CD4-positive, alpha-beta memory T cell (primary cell): ENCODE measurements around the gene NIPAL3. TPM values are rescaled to one million over a fixed set of nuclear protein-coding genes. Genes with fewer than 3 reads are reported as not detected.
"Not testable (repeated sequence)": the region's sequence is repeated elsewhere in the genome, so short reads cannot be mapped to it uniquely, and the experiment has no call there.

Experiments
- CTCF ChIA-PET: fragments of 350-600 bp; sonication (Branson Sonifier 250); formaldehyde crosslinking; loops from one replicate; lab custom pipeline; 2021; ENCODE audit warnings: inconsistent platforms; ENCODE audit not compliant: partially characterized antibody; lab: Charles Lee
- POLR2A ChIA-PET: fragments of 350-600 bp; sonication (Branson Sonifier 250); formaldehyde crosslinking; loops from one replicate; lab custom pipeline; 2021; ENCODE audit not compliant: partially characterized antibody; lab: Charles Lee
- DNase-seq, 5 donors: peaks; one replicate each; pipeline versions ENCODE4 v3.0.0 to v3.0.0-alpha.2; 2020 to 2022; ENCODE audit warnings: mixed read lengths in 1 of 5
- H3K27ac ChIP-seq: one replicate; pipeline ENCODE4 v1.7.0; 2013; ENCODE audit warnings: low read depth, low read length
- H3K27me3 ChIP-seq: 2 replicates; pipeline ENCODE4 v1.7.0; 2013; ENCODE audit warnings: mild to moderate bottlenecking, low read length, moderate library complexity; ENCODE audit not compliant: insufficient read depth
- H3K36me3 ChIP-seq: 2 replicates; pipeline ENCODE4 v1.7.0; 2013; ENCODE audit warnings: mild to moderate bottlenecking, low read length, moderate library complexity; ENCODE audit not compliant: insufficient read depth
- H3K4me1 ChIP-seq: 2 replicates; pipeline ENCODE4 v1.7.0; 2013; ENCODE audit warnings: mild to moderate bottlenecking, low read length, moderate library complexity; ENCODE audit not compliant: insufficient read depth
- H3K4me3 ChIP-seq, 2 donors: one replicate each; pipeline ENCODE4 v1.7.0; 2013; ENCODE audit warnings: low read length in 2 of 2, mild to moderate bottlenecking in 1 of 2
- H3K9me3 ChIP-seq, 2 donors: one replicate each; pipeline ENCODE4 v1.7.0; 2013; ENCODE audit warnings: low read length in 2 of 2, control low read depth in 1 of 2; ENCODE audit not compliant: control insufficient read depth in 1 of 2
- H3K27ac Mint-ChIP-seq, 7 donors: one replicate each; pipeline ENCODE4 v1.8.0; 2020 to 2021; ENCODE audit warnings: mixed read lengths in 7 of 7, mild to moderate bottlenecking in 6 of 7, inconsistent platforms in 3 of 7, moderate library complexity in 3 of 7
- H3K27me3 Mint-ChIP-seq, 2 donors: one replicate each; pipeline ENCODE4 v1.8.0; 2020 to 2021; ENCODE audit warnings: mixed read lengths in 2 of 2
- H3K36me3 Mint-ChIP-seq, 2 donors: one replicate each; pipeline ENCODE4 v1.8.0; 2020 to 2021; ENCODE audit warnings: mixed read lengths in 2 of 2, inconsistent platforms in 1 of 2, mild to moderate bottlenecking in 1 of 2
- H3K4me1 Mint-ChIP-seq, 4 donors: one replicate each; pipeline ENCODE4 v1.8.0; 2020 to 2021; ENCODE audit warnings: mixed read lengths in 4 of 4, mild to moderate bottlenecking in 1 of 4
- H3K4me3 Mint-ChIP-seq, 8 donors: one replicate each; pipeline ENCODE4 v1.8.0; 2020 to 2021; ENCODE audit warnings: mixed read lengths in 8 of 8, mild to moderate bottlenecking in 7 of 8, moderate library complexity in 6 of 8, inconsistent platforms in 3 of 8
- H3K9me3 Mint-ChIP-seq, 8 donors: one replicate each; pipeline ENCODE4 v1.8.0; 2020 to 2021; ENCODE audit warnings: mixed read lengths in 8 of 8, mild to moderate bottlenecking in 5 of 8, inconsistent platforms in 3 of 8, moderate library complexity in 1 of 8
- intact Hi-C: fragments of 100-400 bp; cut with micrococcal nuclease; formaldehyde crosslinking; loops from one replicate; pipeline ENCODE4 v1.15.1; 2023
- polyA plus RNA-seq, 2 donors: library from polyadenylated mRNA; unstranded; fragments of 300-500 nt; fragmentation: Illumina TruSeq; gene quantifications; one replicate each; pipeline ENCODE4 v1.2.3, GENCODE V29; 2021
- total RNA-seq, 2 experiments: library from RNA; stranded (reverse); gene quantifications; one replicate each; pipeline ENCODE4 v1.2.3, GENCODE V29; 2021

NIPAL3 gene
- total and polyA plus RNA-seq, 4 experiments from 2014 or later, result 52.8 to 88.6 (median 63.8) TPM

DNA sequence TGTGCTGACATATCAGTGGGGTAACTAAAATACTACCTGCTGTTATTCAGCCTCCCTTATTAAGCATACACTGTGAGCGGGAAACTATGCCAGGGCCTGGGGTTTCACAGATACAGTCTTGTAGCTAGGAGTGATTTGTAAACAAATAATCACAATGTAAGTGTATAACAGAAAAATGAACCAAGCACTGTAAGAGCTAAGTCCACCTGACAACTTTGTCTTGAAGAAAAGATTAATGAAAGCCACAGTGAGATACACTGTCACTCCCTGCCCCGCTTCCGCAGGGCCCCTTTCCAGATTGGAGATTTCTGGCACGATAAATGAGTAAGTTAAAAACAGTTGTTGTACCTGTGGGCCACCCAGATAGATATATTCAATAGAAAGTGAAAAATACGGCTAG, 91.8 kb downstream of the NIPAL3 start:
- ChIA-PET CTCF (interaction anchor here (0.6 to 5.8 kb wide), 12 partner anchors 9 to 114 kb away, joined by 3 to 55 read pairs (median 4); partner anchors contain the start of gene NIPAL3), POLR2A (interaction anchor here (0.8 to 16.6 kb wide), 8 partner anchors 12 to 91 kb away, joined by 3 to 459 read pairs (median 49); partner anchors contain the start of genes NIPAL3 and STPG1)
- H3K36me3 ChIP-seq, result no peaks in the 10 kb centered on the region
- intact Hi-C loops, result loop anchor here (10.0 kb wide), 3 partner anchors 137 to 417 kb away; partner anchors contain the start of genes CLIC4 and SRRM1
- H3K4me1 ChIP-seq, result peaks cover 77% of the 10 kb centered on the region
- peak overlapping the region; percentile 86 for H3K27ac ChIP-seq
- peak overlapping the region; percentile 91 to 100 (median 98) for H3K27ac Mint-ChIP-seq
- peak; percentile 47 to 84 (median 69) for DNase-seq
- no peaks in the 10 kb centered on the region for H3K27me3 ChIP-seq
- H3K4me3 ChIP-seq, result peak overlapping the region; percentile 37 to 67
- peaks cover 57 to 59% of the 10 kb centered on the region in 2 donors for H3K36me3 Mint-ChIP-seq
- no peaks in the 10 kb centered on the region for H3K27me3 Mint-ChIP-seq
- H3K4me1 Mint-ChIP-seq, result peaks cover 50 to 89% (median 63%) of the 10 kb centered on the region in 4 donors
- peak overlapping the region; percentile 81 to 93 (median 82) for H3K4me3 Mint-ChIP-seq
- H3K9me3 Mint-ChIP-seq, result peaks cover 0 to 4% (median 0%) of the 10 kb centered on the region in 8 donors
- H3K9me3 ChIP-seq, result no peaks in the 10 kb centered on the region

DNA sequence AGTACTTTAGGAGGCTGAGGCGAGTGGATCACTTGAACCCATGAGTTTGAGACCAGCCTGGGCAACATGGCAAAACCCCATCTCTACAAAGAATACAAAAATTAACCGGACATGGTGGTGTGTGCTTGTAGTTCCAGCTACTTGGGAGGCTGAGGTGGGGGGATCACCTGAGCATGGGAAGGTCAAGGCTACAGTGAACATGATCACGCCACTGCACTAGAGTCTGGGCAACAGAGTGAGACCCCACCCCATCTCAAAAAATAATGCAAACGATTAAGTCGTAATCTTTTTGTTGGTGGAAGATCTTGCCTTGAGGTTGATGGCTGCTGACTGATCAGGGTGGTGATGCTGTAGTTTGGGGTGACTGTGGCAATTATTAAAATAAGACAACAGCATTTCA, 93.3 kb downstream of the NIPAL3 start:
- CTCF ChIA-PET, result interaction anchor here (2.0 to 5.8 kb wide), 2 partner anchors 18 to 93 kb away, joined by 11 to 55 read pairs; partner anchors contain the start of gene NIPAL3
- no peak for DNase-seq
- POLR2A ChIA-PET, result interaction anchor here (1.2 to 16.6 kb wide), 6 partner anchors 9 to 93 kb away, joined by 4 to 459 read pairs (median 86); partner anchors contain the start of genes NIPAL3 and STPG1
- peaks cover 51 to 58% of the 10 kb centered on the region in 2 donors for H3K36me3 Mint-ChIP-seq
- H3K27me3 Mint-ChIP-seq, result no peaks in the 10 kb centered on the region
- Histone ChIP-seq H3K4me1 (peaks cover 92% of the 10 kb centered on the region), H3K4me3 (no peak overlapping the region), H3K9me3 (no peaks in the 10 kb centered on the region), H3K36me3 (no peaks in the 10 kb centered on the region), H3K27ac (peak overlapping the region; percentile 86), H3K27me3 (no peaks in the 10 kb centered on the region)
- peaks cover 56 to 92% (median 72%) of the 10 kb centered on the region in 4 donors for H3K4me1 Mint-ChIP-seq
- intact Hi-C loops, result loop anchor here (10.0 kb wide), 3 partner anchors 136 to 416 kb away; partner anchors contain the start of genes CLIC4 and SRRM1
- peak overlapping the region; percentile 77 to 100 (median 92) for H3K27ac Mint-ChIP-seq
- H3K4me3 Mint-ChIP-seq, result peak overlapping the region in 7 of 8 donors; percentile 49 to 93 (median 82)
- H3K9me3 Mint-ChIP-seq, result no peaks in the 10 kb centered on the region

DNA sequence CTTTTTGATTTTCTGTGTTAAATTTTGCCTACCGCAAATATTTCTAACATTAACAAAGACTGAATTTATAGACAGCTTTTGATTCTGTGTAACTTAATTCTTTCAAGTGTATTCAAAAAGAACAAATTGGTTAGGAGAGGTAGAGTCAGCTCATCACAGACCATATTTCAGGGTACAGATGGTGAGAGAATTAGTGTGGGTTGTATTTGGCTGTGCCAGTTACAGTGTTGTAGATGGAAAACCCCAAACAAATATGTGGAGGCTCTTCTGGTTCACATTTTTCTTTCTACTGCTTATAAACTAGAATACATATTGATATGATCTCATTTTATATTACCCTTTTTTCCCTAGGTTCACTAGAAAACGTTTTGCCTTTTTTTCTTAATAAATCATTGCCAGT, 98.1 kb downstream of the NIPAL3 start:
- no peak overlapping the region for H3K27ac ChIP-seq
- peaks cover 4% of the 10 kb centered on the region for H3K36me3 ChIP-seq
- no peak for DNase-seq
- Mint-ChIP-seq H3K27ac (peak overlapping the region; percentile 24 to 87 (median 44)), H3K36me3 (peaks cover 58 to 70% of the 10 kb centered on the region in 2 donors), H3K9me3 (no peaks in the 10 kb centered on the region), H3K4me3 (peak overlapping the region; percentile 7 to 65 (median 14)), H3K4me1 (peaks cover 56 to 88% (median 72%) of the 10 kb centered on the region in 4 donors), H3K27me3 (no peaks in the 10 kb centered on the region)
- H3K4me3 ChIP-seq, result no peak overlapping the region
- ChIA-PET POLR2A (interaction anchor here (1.0 to 16.6 kb wide), 4 partner anchors 8 to 36 kb away, joined by 3 to 459 read pairs (median 16); partner anchors contain the start of gene RCAN3), CTCF (interaction anchor here (6.4 kb wide), 1 partner anchor 14 kb away, joined by 68 read pairs; no protein-coding TSS in a partner anchor)
- no peaks in the 10 kb centered on the region for H3K27me3 ChIP-seq
- peaks cover 80% of the 10 kb centered on the region for H3K4me1 ChIP-seq
- no peaks in the 10 kb centered on the region for H3K9me3 ChIP-seq
- intact Hi-C loops, result no loop called here

DNA sequence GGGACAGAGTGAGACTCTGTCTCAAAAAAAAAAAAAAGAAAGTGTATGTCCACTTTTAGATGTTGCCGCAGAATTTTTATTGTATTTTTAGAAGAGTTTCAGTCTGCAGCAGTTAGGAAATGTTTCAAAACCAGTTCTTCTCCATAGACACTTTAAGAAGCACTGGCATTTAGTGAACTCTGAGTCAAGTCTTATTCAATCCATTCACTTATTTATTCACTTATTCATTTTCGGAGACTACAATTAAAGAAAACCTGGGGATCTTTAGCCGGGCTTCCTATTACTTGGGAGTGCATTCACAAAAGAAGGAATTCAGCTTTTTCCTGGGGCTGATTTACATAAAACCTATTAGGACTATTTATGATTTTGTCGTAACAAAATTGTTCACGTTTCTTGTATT, 99.3 kb downstream of the NIPAL3 start:
- ChIA-PET POLR2A (interaction anchor here (1.2 to 3.0 kb wide), 3 partner anchors 10 to 99 kb away, joined by 3 to 19 read pairs (median 6); partner anchors contain the start of genes NIPAL3 and RCAN3), CTCF (interaction anchor here (0.6 to 6.4 kb wide), 9 partner anchors 13 to 314 kb away, joined by 3 to 68 read pairs (median 3); no protein-coding TSS in a partner anchor)
- DNase-seq, result no peak
- Mint-ChIP-seq H3K9me3 (no peaks in the 10 kb centered on the region), H3K36me3 (peaks cover 55 to 65% of the 10 kb centered on the region in 2 donors), H3K27ac (peak overlapping the region in 6 of 7 donors; percentile 16 to 85 (median 56)), H3K4me3 (peak overlapping the region in 3 of 8 donors; percentile 20 to 61 (median 40)), H3K27me3 (no peaks in the 10 kb centered on the region), H3K4me1 (peaks cover 50 to 86% (median 67%) of the 10 kb centered on the region in 4 donors)
- H3K27ac ChIP-seq, result no peak overlapping the region
- H3K36me3 ChIP-seq, result peaks cover 8% of the 10 kb centered on the region
- no peak overlapping the region for H3K4me3 ChIP-seq
- H3K4me1 ChIP-seq, result peaks cover 79% of the 10 kb centered on the region
- no peaks in the 10 kb centered on the region for H3K9me3 ChIP-seq
- intact Hi-C loops, result no loop called here
- H3K27me3 ChIP-seq, result no peaks in the 10 kb centered on the region

DNA sequence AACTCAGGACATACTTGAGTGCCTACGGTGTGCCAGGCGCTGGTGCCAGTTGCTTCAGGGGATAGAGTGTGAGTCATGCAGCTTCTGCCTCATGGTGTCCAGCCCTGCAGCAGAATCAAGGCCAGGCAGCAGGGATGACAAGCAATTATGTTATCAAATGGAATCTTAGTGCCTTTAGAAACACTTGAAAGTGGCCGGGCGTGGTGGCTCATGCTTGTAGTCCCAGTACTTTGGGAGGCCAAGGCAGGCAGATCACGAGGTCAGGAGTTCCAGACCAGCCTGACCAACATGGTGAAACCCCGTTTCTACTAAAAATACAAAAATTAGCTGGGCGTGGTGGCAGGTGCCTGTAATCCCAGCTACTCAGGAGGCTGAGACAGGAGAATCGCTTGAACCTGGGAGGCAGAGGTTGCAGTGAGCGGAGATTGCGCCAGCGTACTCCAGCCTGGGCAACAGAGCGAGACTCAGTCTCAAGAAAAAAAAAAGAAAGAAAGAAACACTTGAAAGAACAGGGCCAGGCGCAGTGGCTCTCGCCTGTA, 100.1 kb downstream of the NIPAL3 start:
- H3K4me1 ChIP-seq, result peaks cover 73% of the 10 kb centered on the region
- ChIA-PET POLR2A (interaction anchor here (1.2 to 3.0 kb wide), 5 partner anchors 9 to 100 kb away, joined by 3 to 19 read pairs (median 6); partner anchors contain the start of genes NIPAL3 and RCAN3), CTCF (interaction anchor here (0.7 to 6.4 kb wide), 8 partner anchors 9 to 314 kb away, joined by 3 to 68 read pairs (median 3); no protein-coding TSS in a partner anchor)
- H3K36me3 ChIP-seq, H3K9me3 ChIP-seq, H3K27me3 ChIP-seq, H3K27ac ChIP-seq, H3K9me3 Mint-ChIP-seq, intact Hi-C loops, H3K27me3 Mint-ChIP-seq, DNase-seq, H3K4me3 ChIP-seq: not testable (repeated sequence)
- H3K27ac Mint-ChIP-seq, result peak overlapping the region in 4 of 7 donors; percentile 24 to 86 (median 58)
- peaks cover 55 to 66% of the 10 kb centered on the region in 2 donors for H3K36me3 Mint-ChIP-seq
- H3K4me3 Mint-ChIP-seq, result peak overlapping the region in 4 of 8 donors; percentile 1 to 61 (median 28)
- peaks cover 47 to 84% (median 65%) of the 10 kb centered on the region in 4 donors for H3K4me1 Mint-ChIP-seq

DNA sequence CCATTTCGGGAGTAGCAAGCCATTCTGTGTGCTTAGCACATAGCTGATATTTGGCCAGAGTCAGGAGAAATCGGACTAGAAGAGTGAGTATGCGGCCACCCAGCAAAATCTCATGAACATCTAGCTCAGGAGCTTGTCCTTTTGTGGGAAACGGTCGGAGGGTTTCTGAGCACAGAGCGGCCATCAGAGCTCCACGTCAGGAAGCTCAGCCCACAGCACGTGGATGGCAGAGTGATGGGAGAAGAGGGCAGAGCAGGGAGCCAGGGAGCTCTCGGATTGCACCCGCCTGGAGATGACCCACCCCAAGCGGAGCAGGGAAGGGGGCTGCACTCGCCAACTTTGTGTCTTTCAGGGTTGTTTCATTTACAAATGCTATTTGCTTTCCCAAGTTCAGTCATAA, 100.9 kb downstream of the NIPAL3 start:
- Histone ChIP-seq H3K27me3 (no peaks in the 10 kb centered on the region), H3K9me3 (no peaks in the 10 kb centered on the region), H3K4me3 (no peak overlapping the region), H3K36me3 (peaks cover 8% of the 10 kb centered on the region), H3K4me1 (peaks cover 73% of the 10 kb centered on the region), H3K27ac (no peak overlapping the region)
- Mint-ChIP-seq H3K9me3 (peaks cover 0 to 3% (median 0%) of the 10 kb centered on the region in 8 donors), H3K36me3 (peaks cover 54 to 66% of the 10 kb centered on the region in 2 donors), H3K4me3 (peak overlapping the region in 5 of 8 donors; percentile 31 to 48 (median 37)), H3K27ac (peak overlapping the region in 5 of 7 donors; percentile 10 to 86 (median 73)), H3K4me1 (peaks cover 44 to 79% (median 61%) of the 10 kb centered on the region in 4 donors), H3K27me3 (no peaks in the 10 kb centered on the region)
- ChIA-PET POLR2A (interaction anchor here (1.2 to 3.0 kb wide), 5 partner anchors 9 to 101 kb away, joined by 4 to 19 read pairs (median 5); partner anchors contain the start of genes NIPAL3 and RCAN3), CTCF (interaction anchor here (0.9 to 6.4 kb wide), 8 partner anchors 9 to 125 kb away, joined by 3 to 68 read pairs (median 4); no protein-coding TSS in a partner anchor)
- intact Hi-C loops, result no loop called here
- DNase-seq, result no peak
